ENCODE measurements around the gene REV1.

Gene REV1

GRCh38 chr2:99485411-99485810, 4.4 kb downstream of the REV1 start:
- Histone ChIP-seq H3K4me3 (replicated peaks; ENCODE audit: insufficient read depth, low read length) (no peak overlapping the region), H3K27me3 (ENCODE audit: insufficient read depth, poor library complexity, severe bottlenecking) (no peaks in the 10 kb centered on the region), H3K27ac (replicated peaks) (no peak overlapping the region)
- no peak for DNase-seq (ENCODE audit: low read depth in 1 of 2, low spot score in 1 of 2)
- TF ChIP-seq, protein P1, sequence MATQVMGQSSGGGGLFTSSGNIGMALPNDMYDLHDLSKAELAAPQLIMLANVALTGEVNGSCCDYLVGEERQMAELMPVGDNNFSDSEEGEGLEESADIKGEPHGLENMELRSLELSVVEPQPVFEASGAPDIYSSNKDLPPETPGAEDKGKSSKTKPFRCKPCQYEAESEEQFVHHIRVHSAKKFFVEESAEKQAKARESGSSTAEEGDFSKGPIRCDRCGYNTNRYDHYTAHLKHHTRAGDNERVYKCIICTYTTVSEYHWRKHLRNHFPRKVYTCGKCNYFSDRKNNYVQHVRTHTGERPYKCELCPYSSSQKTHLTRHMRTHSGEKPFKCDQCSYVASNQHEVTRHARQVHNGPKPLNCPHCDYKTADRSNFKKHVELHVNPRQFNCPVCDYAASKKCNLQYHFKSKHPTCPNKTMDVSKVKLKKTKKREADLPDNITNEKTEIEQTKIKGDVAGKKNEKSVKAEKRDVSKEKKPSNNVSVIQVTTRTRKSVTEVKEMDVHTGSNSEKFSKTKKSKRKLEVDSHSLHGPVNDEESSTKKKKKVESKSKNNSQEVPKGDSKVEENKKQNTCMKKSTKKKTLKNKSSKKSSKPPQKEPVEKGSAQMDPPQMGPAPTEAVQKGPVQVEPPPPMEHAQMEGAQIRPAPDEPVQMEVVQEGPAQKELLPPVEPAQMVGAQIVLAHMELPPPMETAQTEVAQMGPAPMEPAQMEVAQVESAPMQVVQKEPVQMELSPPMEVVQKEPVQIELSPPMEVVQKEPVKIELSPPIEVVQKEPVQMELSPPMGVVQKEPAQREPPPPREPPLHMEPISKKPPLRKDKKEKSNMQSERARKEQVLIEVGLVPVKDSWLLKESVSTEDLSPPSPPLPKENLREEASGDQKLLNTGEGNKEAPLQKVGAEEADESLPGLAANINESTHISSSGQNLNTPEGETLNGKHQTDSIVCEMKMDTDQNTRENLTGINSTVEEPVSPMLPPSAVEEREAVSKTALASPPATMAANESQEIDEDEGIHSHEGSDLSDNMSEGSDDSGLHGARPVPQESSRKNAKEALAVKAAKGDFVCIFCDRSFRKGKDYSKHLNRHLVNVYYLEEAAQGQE (IDR thresholded peaks at IDR 0.05; ENCODE audit: insufficient replicate concordance, low read depth): no peak
- TF ChIP-seq POLR2AphosphoS5 (IDR thresholded peaks at IDR 0.05; ENCODE audit: low read depth) (no peak), GABPA (IDR thresholded peaks at IDR 0.05; ENCODE audit: low read depth) (no peak), SPI1 (IDR thresholded peaks at IDR 0.05; ENCODE audit: borderline replicate concordance, low read depth) (no peak)
- TF ChIP-seq, protein P2, sequence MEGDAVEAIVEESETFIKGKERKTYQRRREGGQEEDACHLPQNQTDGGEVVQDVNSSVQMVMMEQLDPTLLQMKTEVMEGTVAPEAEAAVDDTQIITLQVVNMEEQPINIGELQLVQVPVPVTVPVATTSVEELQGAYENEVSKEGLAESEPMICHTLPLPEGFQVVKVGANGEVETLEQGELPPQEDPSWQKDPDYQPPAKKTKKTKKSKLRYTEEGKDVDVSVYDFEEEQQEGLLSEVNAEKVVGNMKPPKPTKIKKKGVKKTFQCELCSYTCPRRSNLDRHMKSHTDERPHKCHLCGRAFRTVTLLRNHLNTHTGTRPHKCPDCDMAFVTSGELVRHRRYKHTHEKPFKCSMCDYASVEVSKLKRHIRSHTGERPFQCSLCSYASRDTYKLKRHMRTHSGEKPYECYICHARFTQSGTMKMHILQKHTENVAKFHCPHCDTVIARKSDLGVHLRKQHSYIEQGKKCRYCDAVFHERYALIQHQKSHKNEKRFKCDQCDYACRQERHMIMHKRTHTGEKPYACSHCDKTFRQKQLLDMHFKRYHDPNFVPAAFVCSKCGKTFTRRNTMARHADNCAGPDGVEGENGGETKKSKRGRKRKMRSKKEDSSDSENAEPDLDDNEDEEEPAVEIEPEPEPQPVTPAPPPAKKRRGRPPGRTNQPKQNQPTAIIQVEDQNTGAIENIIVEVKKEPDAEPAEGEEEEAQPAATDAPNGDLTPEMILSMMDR (IDR thresholded peaks at IDR 0.05; ENCODE audit: insufficient read depth, low read length): no peak

GRCh38 chr2:99484205-99484604, 5.6 kb downstream of the REV1 start:
- no peak overlapping the region for H3K4me3 ChIP-seq (replicated peaks; ENCODE audit: insufficient read depth, low read length)
- TF ChIP-seq, protein P2 (IDR thresholded peaks at IDR 0.05; ENCODE audit: insufficient read depth, low read length): no peak
- TF ChIP-seq POLR2AphosphoS5 (IDR thresholded peaks at IDR 0.05; ENCODE audit: low read depth) (no peak), SPI1 (IDR thresholded peaks at IDR 0.05; ENCODE audit: borderline replicate concordance, low read depth) (no peak), GABPA (IDR thresholded peaks at IDR 0.05; ENCODE audit: low read depth) (no peak)
- TF ChIP-seq, protein P1 (IDR thresholded peaks at IDR 0.05; ENCODE audit: insufficient replicate concordance, low read depth): no peak
- no peak for DNase-seq (ENCODE audit: low read depth in 1 of 2, low spot score in 1 of 2)
- H3K27ac ChIP-seq (replicated peaks): no peak overlapping the region
- no peaks in the 10 kb centered on the region for H3K27me3 ChIP-seq (ENCODE audit: insufficient read depth, poor library complexity, severe bottlenecking)

DNA sequence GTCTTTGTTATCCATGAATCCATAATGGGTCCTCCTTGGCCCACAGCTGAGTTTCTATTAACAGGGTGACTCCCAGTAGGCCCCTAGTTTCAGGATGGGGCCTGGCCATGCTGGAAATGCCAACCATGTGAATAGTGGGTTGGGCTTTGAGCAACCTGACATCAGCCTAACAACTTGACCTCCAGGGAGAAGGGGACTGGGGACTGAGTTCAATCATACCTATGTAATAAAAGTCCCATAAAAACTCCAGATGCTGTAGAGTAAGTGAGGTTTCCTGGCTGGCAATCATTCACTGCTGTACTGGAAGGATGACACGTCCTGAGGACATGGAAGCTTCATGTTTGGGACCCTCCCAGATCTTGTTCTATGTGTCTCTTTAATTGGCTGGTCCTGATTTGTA, 7.9 kb downstream of the REV1 start:
- Histone ChIP-seq H3K27me3 (ENCODE audit: insufficient read depth, poor library complexity, severe bottlenecking) (no peaks in the 10 kb centered on the region), H3K4me3 (replicated peaks; ENCODE audit: insufficient read depth, low read length) (no peak overlapping the region), H3K27ac (replicated peaks) (no peak overlapping the region)
- TF ChIP-seq, protein P2 (IDR thresholded peaks at IDR 0.05; ENCODE audit: insufficient read depth, low read length): no peak
- no peak for TF ChIP-seq POLR2AphosphoS5 (IDR thresholded peaks at IDR 0.05; ENCODE audit: low read depth)
- no peak for TF ChIP-seq SPI1 (IDR thresholded peaks at IDR 0.05; ENCODE audit: borderline replicate concordance, low read depth)
- TF ChIP-seq, protein P1 (IDR thresholded peaks at IDR 0.05; ENCODE audit: insufficient replicate concordance, low read depth): no peak
- no peak for TF ChIP-seq GABPA (IDR thresholded peaks at IDR 0.05; ENCODE audit: low read depth)
- no peak for DNase-seq (ENCODE audit: low read depth in 1 of 2, low spot score in 1 of 2)

All from HL-60 (cell line).